NB4 (cell line): ENCODE measurements around the gene CTRB1.
"Not testable (repeated sequence)": the region's sequence is repeated elsewhere in the genome, so short reads cannot be mapped to it uniquely, and the experiment has no call there.

Source experiments
- DNase-seq: peaks from one replicate; pipeline ENCODE4 v3.0.0; 2010; ENCODE audit warnings: low read depth
- H3K4me3 ChIP-seq: one replicate; pipeline ENCODE4 v1.5.1; 2011; ENCODE audit warnings: mild to moderate bottlenecking, low read depth, low read length, moderate library complexity
- CTCF ChIP-seq: IDR thresholded peaks from one replicate; pipeline ENCODE4 v1.5.1; 2012; ENCODE audit warnings: low read depth, low read length
- MAX ChIP-seq: IDR thresholded peaks from 2 replicates; pipeline ENCODE4 v1.6.1; 2011; ENCODE audit warnings: low read depth, low read length
- MYC ChIP-seq: IDR thresholded peaks from 2 replicates; pipeline ENCODE4 v1.6.1; 2011; ENCODE audit warnings: low read depth, low read length
- POLR2A ChIP-seq: IDR thresholded peaks from 2 replicates; pipeline ENCODE4 v1.6.1; 2011; ENCODE audit warnings: mild to moderate bottlenecking; ENCODE audit not compliant: insufficient read length; ENCODE audit errors: extremely low read depth

Gene CTRB1

GRCh38 chr16:75238132-75238852 is 19.5 kb downstream of the CTRB1 start:
- no peak overlapping the region for H3K4me3 ChIP-seq
- no peak for TF ChIP-seq MAX
- DNase-seq: no peak

GRCh38 chr16:75238853-75239541 is 20.2 kb downstream of the CTRB1 start:
- TF ChIP-seq MAX (no peak), MYC (no peak), POLR2A (no peak), CTCF (no peak)
- H3K4me3 ChIP-seq: no peak overlapping the region
- DNase-seq: no peak

- TF ChIP-seq MAX (no peak), POLR2A (no peak), MYC (no peak), CTCF (no peak)
- no peak overlapping the region for H3K4me3 ChIP-seq
- DNase-seq: no peak
Measured at GRCh38 chr16:75239542-75240122, 20.8 kb downstream of the CTRB1 start.

- H3K4me3 ChIP-seq, DNase-seq: not testable (repeated sequence)
Measured at GRCh38 chr16:75240633-75241032, 21.8 kb downstream of the CTRB1 start.

GRCh38 chr16:75241412-75241811 is 22.6 kb downstream of the CTRB1 start:
- TF ChIP-seq CTCF: no peak
- no peak for TF ChIP-seq MYC
- TF ChIP-seq POLR2A: no peak
- TF ChIP-seq MAX: no peak
- H3K4me3 ChIP-seq: no peak overlapping the region
- no peak for DNase-seq

- no peak overlapping the region for H3K4me3 ChIP-seq
- TF ChIP-seq MAX: no peak
- no peak for TF ChIP-seq CTCF
- no peak for DNase-seq
Measured at GRCh38 chr16:75241955-75242354, 23.2 kb downstream of the CTRB1 start.

GRCh38 chr16:75242436-75243078 is 23.8 kb downstream of the CTRB1 start:
- H3K4me3 ChIP-seq, DNase-seq: not testable (repeated sequence)
